GM23248 (cell line): ENCODE results near the gene ATIC. TPM values are rescaled to one million over a fixed set of nuclear protein-coding genes. Genes with fewer than 3 reads are reported as not detected.
A peak's percentile ranks its signal among the peaks of the same experiment; 100 is the strongest.

ENCODE experiments used
- DNase-seq: peaks from one replicate; pipeline ENCODE4 v3.0.0-alpha.2; 2015
- H2AFZ ChIP-seq: fragments of 200-600 bp; sonication (generic); 2 replicates; pipeline ENCODE4 v1.6.1; 2016; ENCODE audit warnings: antibody characterized with exemption
- H3F3A ChIP-seq: fragments of 200-600 bp; sonication (generic); 2 replicates; pipeline ENCODE4 v1.6.1; 2016; ENCODE audit warnings: mild to moderate bottlenecking, antibody characterized with exemption, mixed run types; ENCODE audit not compliant: insufficient read depth
- H3K27ac ChIP-seq: fragments of 200-600 bp; sonication (generic); 2 replicates; pipeline ENCODE4 v1.5.1; 2016; ENCODE audit warnings: mild to moderate bottlenecking
- H3K27me3 ChIP-seq: fragments of 200-600 bp; sonication (generic); replicated peaks from 2 replicates; pipeline ENCODE4 v1.6.1; 2016; ENCODE audit warnings: mild to moderate bottlenecking; ENCODE audit not compliant: insufficient read depth
- H3K36me3 ChIP-seq: fragments of 200-600 bp; sonication (generic); 2 replicates; pipeline ENCODE4 v1.6.1; 2016; ENCODE audit warnings: low read depth, mild to moderate bottlenecking
- H3K4me1 ChIP-seq: fragments of 200-600 bp; sonication (generic); 2 replicates; pipeline ENCODE4 v1.6.1; 2016; ENCODE audit warnings: mild to moderate bottlenecking; ENCODE audit not compliant: insufficient read depth
- H3K4me2 ChIP-seq: fragments of 200-600 bp; sonication (generic); one replicate; pipeline ENCODE4 v1.6.1; 2016; ENCODE audit warnings: mild to moderate bottlenecking; ENCODE audit not compliant: unreplicated experiment
- H3K4me3 ChIP-seq: fragments of 200-600 bp; sonication (generic); 2 replicates; pipeline ENCODE4 v1.5.1; 2016; ENCODE audit warnings: mild to moderate bottlenecking
- H3K79me2 ChIP-seq: fragments of 200-600 bp; sonication (generic); 2 replicates; pipeline ENCODE4 v1.6.1; 2016; ENCODE audit warnings: mild to moderate bottlenecking; ENCODE audit not compliant: insufficient read depth
- H3K9ac ChIP-seq: fragments of 200-600 bp; sonication (generic); 2 replicates; pipeline ENCODE4 v1.6.1; 2016; ENCODE audit warnings: mild to moderate bottlenecking
- H3K9me2 ChIP-seq: fragments of 200-600 bp; sonication (generic); 2 replicates; pipeline ENCODE4 v1.6.1; 2016; ENCODE audit warnings: mixed run types, mild to moderate bottlenecking, moderate library complexity; ENCODE audit not compliant: insufficient read depth
- H3K9me3 ChIP-seq: fragments of 200-600 bp; sonication (generic); one replicate; pipeline ENCODE4 v1.6.1; 2017; ENCODE audit warnings: low read depth
- H4K20me1 ChIP-seq: fragments of 200-600 bp; sonication (generic); 2 replicates; pipeline ENCODE4 v1.6.0; 2016; ENCODE audit not compliant: insufficient read depth
- EZH2 ChIP-seq: fragments of 200-600 bp; sonication (generic); IDR thresholded peaks from 2 replicates; pipeline ENCODE4 v1.6.1; 2018; ENCODE audit warnings: antibody characterized with exemption, mild to moderate bottlenecking; ENCODE audit not compliant: insufficient read depth, poor library complexity, severe bottlenecking
- EZH2phosphoT487 ChIP-seq: fragments of 200-600 bp; sonication (generic); IDR thresholded peaks from 2 replicates; pipeline ENCODE4 v1.6.1; 2018; ENCODE audit warnings: antibody characterized with exemption, moderate library complexity, mild to moderate bottlenecking, low read depth; ENCODE audit not compliant: insufficient read depth
- WGBS, 2 experiments: methylation state at CpG; one replicate each; pipeline ENCODE4 v1.1.6; 2015 to 2017; ENCODE audit warnings: low lambda C conversion rate in 2 of 2, low coverage in 1 of 2; ENCODE audit errors: missing lambda C conversion rate in 2 of 2; 5-methylcytosine and 5-hydroxymethylcytosine counted together
- in situ Hi-C: fragments of 300-500 bp; cut with MboI; formaldehyde crosslinking; loops from 2 replicates; pipeline ENCODE4 v1.15.0; 2020
- polyA plus RNA-seq: library from polyadenylated mRNA; unstranded; fragments of >200 nt; fragmentation: Nextera tagmentation; extraction: Ambion mirVana; gene quantifications from 2 replicates; pipeline ENCODE4 v1.2.1, GENCODE V29; 2016
- total RNA-seq: library from RNA; depleted of rRNA; stranded (reverse); fragments of >200 nt; shearing (Covaris generic); gene quantifications from 2 replicates; pipeline ENCODE4 v1.2.3, GENCODE V29; 2014

ATIC gene
- total and polyA plus RNA-seq, 2 experiments from 2014 or later: 9.4 to 68.7 TPM

- DNase-seq: no peak
- in situ Hi-C loops: no loop called here
- peak overlapping the region; percentile 68 for H3K27ac ChIP-seq
- no peak overlapping the region for H2AFZ ChIP-seq
- H3K36me3 ChIP-seq: peaks cover 100% of the 10 kb centered on the region
- H4K20me1 ChIP-seq: peaks cover 33% of the 10 kb centered on the region
- peak overlapping the region; percentile 30 for H3K9ac ChIP-seq
- no peak overlapping the region for H3K4me3 ChIP-seq
- H3K9me3 ChIP-seq: no peaks in the 10 kb centered on the region
- peaks cover 99% of the 10 kb centered on the region for H3F3A ChIP-seq
- H3K9me2 ChIP-seq: no peaks in the 10 kb centered on the region
- no peaks in the 10 kb centered on the region for H3K27me3 ChIP-seq
- peaks cover 10% of the 10 kb centered on the region; the same call in 1 of the 2 replicates for H3K4me1 ChIP-seq
- TF ChIP-seq EZH2 (no peak), EZH2phosphoT487 (no peak)
- H3K79me2 ChIP-seq: peaks cover 6% of the 10 kb centered on the region; the same call in 1 of the 2 replicates
- no peak overlapping the region for H3K4me2 ChIP-seq
Measured at GRCh38 chr2:215392164-215392563, 80.3 kb downstream of the ATIC start.

- Histone ChIP-seq H2AFZ (no peak overlapping the region), H4K20me1 (peaks cover 32% of the 10 kb centered on the region), H3K9ac (peak overlapping the region; percentile 30), H3F3A (peaks cover 99% of the 10 kb centered on the region), H3K27ac (peak overlapping the region; percentile 68), H3K9me3 (no peaks in the 10 kb centered on the region), H3K4me3 (no peak overlapping the region), H3K79me2 (peaks cover 10% of the 10 kb centered on the region; the same call in 1 of the 2 replicates), H3K4me2 (no peak overlapping the region), H3K9me2 (no peaks in the 10 kb centered on the region), H3K4me1 (peaks cover 15% of the 10 kb centered on the region), H3K36me3 (peaks cover 100% of the 10 kb centered on the region), H3K27me3 (no peaks in the 10 kb centered on the region)
- no peak for DNase-seq
- WGBS, 2 experiments: 93 to 96% methylated on average over 12 of the region's 12 CpGs
- in situ Hi-C loops: no loop called here
- TF ChIP-seq EZH2phosphoT487: no peak
- TF ChIP-seq EZH2: no peak
Measured at GRCh38 chr2:215392687-215393270, 80.9 kb downstream of the ATIC start.

DNA sequence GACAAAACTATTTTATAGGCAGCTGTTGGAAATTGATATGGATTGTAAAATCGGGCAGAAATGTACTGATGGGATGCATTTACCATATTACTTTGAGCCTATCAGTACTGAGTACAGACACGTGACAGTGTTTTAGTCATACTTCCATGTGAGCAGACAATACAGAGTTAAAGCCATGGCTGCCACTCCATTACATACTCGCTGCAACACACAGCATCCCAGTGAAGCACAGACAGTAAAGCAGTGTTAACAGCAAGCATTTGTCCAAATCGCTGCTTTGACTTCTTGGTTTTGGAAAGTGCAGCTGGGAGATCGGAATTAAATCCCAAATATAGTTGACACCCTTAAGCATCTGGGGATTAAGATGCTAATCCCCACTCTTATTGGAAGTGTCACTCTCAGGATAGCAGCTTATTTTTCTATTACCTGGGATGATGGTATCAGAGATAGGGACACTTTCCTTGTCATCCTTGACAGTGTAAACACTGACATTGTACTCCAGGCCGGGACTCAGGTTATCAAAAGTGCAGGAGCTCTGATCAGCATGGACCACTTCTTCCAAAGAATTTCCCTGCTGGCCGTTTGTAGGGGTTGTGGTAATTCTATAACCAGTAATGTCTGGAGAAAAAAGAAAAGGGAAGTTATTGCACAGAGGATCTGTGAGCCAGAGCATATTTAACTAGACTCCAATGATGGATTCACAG lies 82.4 kb downstream of the ATIC start:
- H3K9ac ChIP-seq: peak overlapping the region; percentile 56
- H3K27ac ChIP-seq: peak overlapping the region; percentile 68
- peaks cover 100% of the 10 kb centered on the region for H3K36me3 ChIP-seq
- DNase-seq: no peak
- H4K20me1 ChIP-seq: peaks cover 36% of the 10 kb centered on the region
- WGBS, 2 experiments: 80% methylated on average over 7 of the region's 7 CpGs
- peak overlapping the region; percentile 9 for H3K4me2 ChIP-seq
- peaks cover 10% of the 10 kb centered on the region; the same call in 1 of the 2 replicates for H3K79me2 ChIP-seq
- in situ Hi-C loops: no loop called here
- TF ChIP-seq EZH2 (no peak), EZH2phosphoT487 (no peak)
- H3F3A ChIP-seq: peaks cover 99% of the 10 kb centered on the region
- H3K9me2 ChIP-seq: no peaks in the 10 kb centered on the region
- no peak overlapping the region for H2AFZ ChIP-seq
- no peaks in the 10 kb centered on the region for H3K9me3 ChIP-seq
- peaks cover 30% of the 10 kb centered on the region for H3K4me1 ChIP-seq
- H3K4me3 ChIP-seq: no peak overlapping the region
- no peaks in the 10 kb centered on the region for H3K27me3 ChIP-seq

- peak overlapping the region; percentile 6 for H3K4me2 ChIP-seq
- TF ChIP-seq EZH2 (no peak), EZH2phosphoT487 (no peak)
- in situ Hi-C loops: no loop called here
Measured at GRCh38 chr2:215395687-215396460, 84.0 kb downstream of the ATIC start.

More at GRCh38 chr2:215395687-215396460, 84.0 kb downstream of the ATIC start:
- no peaks in the 10 kb centered on the region for H3K9me2 ChIP-seq
- H2AFZ ChIP-seq: no peak overlapping the region
- H3K9ac ChIP-seq: peak overlapping the region; percentile 56
- peaks cover 10% of the 10 kb centered on the region; the same call in 1 of the 2 replicates for H3K79me2 ChIP-seq
- no peak for DNase-seq
- H3K36me3 ChIP-seq: peaks cover 97% of the 10 kb centered on the region
- H3K4me1 ChIP-seq: peaks cover 29% of the 10 kb centered on the region
- H3K4me3 ChIP-seq: no peak overlapping the region
- H3F3A ChIP-seq: peaks cover 96% of the 10 kb centered on the region
- peak overlapping the region; percentile 68 for H3K27ac ChIP-seq
- H4K20me1 ChIP-seq: peaks cover 33% of the 10 kb centered on the region
- 69 to 75% methylated on average over 5 of the region's 5 CpGs for WGBS, 2 experiments
- no peaks in the 10 kb centered on the region for H3K27me3 ChIP-seq
- H3K9me3 ChIP-seq: no peaks in the 10 kb centered on the region
